ENCODE data around the gene EML4.

Gene EML4

GRCh38 chr2:42190191-42190590, 21.0 kb downstream of the EML4 start:
- H3K9me3 ChIP-seq (ENCODE audit: insufficient read depth, low read depth, low read length), result no peaks in the 10 kb centered on the region
- TF ChIP-seq CTCF (conservative IDR thresholded peaks at IDR 0.05; ENCODE audit: low read length) (no peak), EZH2phosphoT487 (IDR thresholded peaks at IDR 0.05; ENCODE audit: borderline replicate concordance) (no peak)
- no peaks in the 10 kb centered on the region for H3K27me3 ChIP-seq (ENCODE audit: insufficient read depth, low read length, poor library complexity, severe bottlenecking)
- H2AFZ ChIP-seq (ENCODE audit: low read length), result no peak overlapping the region
- peaks cover 8% of the 10 kb centered on the region for H3K4me1 ChIP-seq (ENCODE audit: insufficient read depth, low read length, poor library complexity, severe bottlenecking)
- peaks cover 8% of the 10 kb centered on the region for H4K20me1 ChIP-seq (ENCODE audit: insufficient read depth, low read length, poor library complexity, severe bottlenecking)
- H3K79me2 ChIP-seq (ENCODE audit: insufficient read depth, low read length), result peaks cover 72% of the 10 kb centered on the region
- no peak overlapping the region for H3K4me2 ChIP-seq (ENCODE audit: low read depth, low read length, poor library complexity, severe bottlenecking)
- H3K36me3 ChIP-seq (ENCODE audit: insufficient read depth, low read length), result no peaks in the 10 kb centered on the region
- no peaks in the 10 kb centered on the region for H3F3A ChIP-seq (ENCODE audit: low read depth)
- no peaks in the 10 kb centered on the region for H3K9me2 ChIP-seq (replicated peaks; ENCODE audit: low read depth, low read length)
- no peak overlapping the region for H3K9ac ChIP-seq (ENCODE audit: low read depth, low read length, poor library complexity, severe bottlenecking)
- no peak overlapping the region for H3K4me3 ChIP-seq (ENCODE audit: low read length, poor library complexity, severe bottlenecking)

DNA sequence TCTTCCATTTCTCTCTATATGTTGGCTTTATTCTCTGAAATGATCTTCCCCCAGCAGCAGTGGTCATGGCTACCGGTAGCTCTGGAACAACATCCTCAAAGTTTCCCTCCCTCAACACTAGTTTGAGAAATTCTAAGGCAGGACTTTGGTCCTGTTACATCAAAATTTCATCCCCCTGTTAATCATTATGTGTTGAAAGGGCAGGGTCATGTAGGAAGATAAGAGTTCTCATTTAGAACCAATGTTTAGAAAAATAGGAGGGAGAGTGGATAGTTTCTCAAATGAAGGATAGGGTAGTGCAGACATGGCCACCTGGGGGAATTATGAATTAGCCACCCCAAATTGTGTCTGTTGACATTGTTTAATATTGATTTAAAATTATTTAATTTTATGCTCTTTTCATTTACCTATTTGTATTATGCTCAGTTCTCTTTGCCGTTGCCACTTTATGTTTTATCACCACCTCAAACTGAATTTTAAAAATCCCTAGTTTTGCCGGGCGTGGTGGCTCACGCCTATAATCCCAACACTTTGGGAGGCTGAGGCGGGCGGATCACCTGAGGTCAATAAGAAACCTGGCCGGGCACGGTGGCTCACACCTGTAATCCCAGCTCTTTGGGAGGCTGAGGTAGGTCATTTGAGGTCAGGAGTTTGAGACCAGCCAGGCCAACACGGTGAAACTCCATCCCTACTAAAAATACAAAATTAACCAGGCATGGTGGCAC, 22.3 kb downstream of the EML4 start:
- H3K9me3 ChIP-seq (ENCODE audit: insufficient read depth, low read depth, low read length), result no peaks in the 10 kb centered on the region
- no peak overlapping the region for H3K4me2 ChIP-seq (ENCODE audit: low read depth, low read length, poor library complexity, severe bottlenecking)
- peaks cover 9% of the 10 kb centered on the region for H3K4me1 ChIP-seq (ENCODE audit: insufficient read depth, low read length, poor library complexity, severe bottlenecking)
- H2AFZ ChIP-seq (ENCODE audit: low read length), result no peak overlapping the region
- H3K79me2 ChIP-seq (ENCODE audit: insufficient read depth, low read length), result peaks cover 72% of the 10 kb centered on the region
- H3K9ac ChIP-seq (ENCODE audit: low read depth, low read length, poor library complexity, severe bottlenecking), result no peak overlapping the region
- TF ChIP-seq CTCF (conservative IDR thresholded peaks at IDR 0.05; ENCODE audit: low read length), result no peak
- no peak for TF ChIP-seq EZH2phosphoT487 (IDR thresholded peaks at IDR 0.05; ENCODE audit: borderline replicate concordance)
- H3K36me3 ChIP-seq (ENCODE audit: insufficient read depth, low read length), result no peaks in the 10 kb centered on the region
- H3K9me2 ChIP-seq (replicated peaks; ENCODE audit: low read depth, low read length), result no peaks in the 10 kb centered on the region
- H3K4me3 ChIP-seq (ENCODE audit: low read length, poor library complexity, severe bottlenecking), result no peak overlapping the region
- H3F3A ChIP-seq (ENCODE audit: low read depth), result no peaks in the 10 kb centered on the region
- peaks cover 8% of the 10 kb centered on the region for H4K20me1 ChIP-seq (ENCODE audit: insufficient read depth, low read length, poor library complexity, severe bottlenecking)
- no peaks in the 10 kb centered on the region for H3K27me3 ChIP-seq (ENCODE audit: insufficient read depth, low read length, poor library complexity, severe bottlenecking)

GRCh38 chr2:42192010-42192373, 22.8 kb downstream of the EML4 start:
- Histone ChIP-seq H3K4me2 (ENCODE audit: low read depth, low read length, poor library complexity, severe bottlenecking) (no peak overlapping the region), H3K4me3 (ENCODE audit: low read length, poor library complexity, severe bottlenecking) (no peak overlapping the region), H3K4me1 (ENCODE audit: insufficient read depth, low read length, poor library complexity, severe bottlenecking) (peaks cover 11% of the 10 kb centered on the region), H3K9me3 (ENCODE audit: insufficient read depth, low read depth, low read length) (no peaks in the 10 kb centered on the region), H3K9ac (ENCODE audit: low read depth, low read length, poor library complexity, severe bottlenecking) (no peak overlapping the region), H3K36me3 (ENCODE audit: insufficient read depth, low read length) (no peaks in the 10 kb centered on the region), H3K9me2 (replicated peaks; ENCODE audit: low read depth, low read length) (no peaks in the 10 kb centered on the region), H3K27me3 (ENCODE audit: insufficient read depth, low read length, poor library complexity, severe bottlenecking) (no peaks in the 10 kb centered on the region), H2AFZ (ENCODE audit: low read length) (no peak overlapping the region), H3K79me2 (ENCODE audit: insufficient read depth, low read length) (peaks cover 72% of the 10 kb centered on the region), H3F3A (ENCODE audit: low read depth) (no peaks in the 10 kb centered on the region), H4K20me1 (ENCODE audit: insufficient read depth, low read length, poor library complexity, severe bottlenecking) (peaks cover 8% of the 10 kb centered on the region)
- no peak for TF ChIP-seq EZH2phosphoT487 (IDR thresholded peaks at IDR 0.05; ENCODE audit: borderline replicate concordance)
- TF ChIP-seq CTCF (conservative IDR thresholded peaks at IDR 0.05; ENCODE audit: low read length), result no peak
